GM12878 (cell line): ENCODE results near the gene EFCAB13. TPM values are rescaled to one million over a fixed set of nuclear protein-coding genes. Genes with fewer than 3 reads are reported as not detected.

Experiments used
- CBFB ChIP-seq: IDR thresholded peaks from 2 replicates; pipeline ENCODE4 v1.6.1; 2016; ENCODE audit warnings: antibody characterized with exemption, low read depth
- GATAD2B ChIP-seq: fragments of 450-650 bp; conservative IDR thresholded peaks from 2 replicates; pipeline ENCODE4 v1.6.1; 2017; ENCODE audit warnings: low read depth, mild to moderate bottlenecking, moderate library complexity
- HDAC6 ChIP-seq: fragments of 200-600 bp; sonication (generic); IDR thresholded peaks from one replicate; pipeline ENCODE4 v1.8.0; 2017; ENCODE audit warnings: antibody characterized with exemption; ENCODE audit not compliant: unreplicated experiment
- IKZF1 ChIP-seq: fragments of 450-650 bp; conservative IDR thresholded peaks from 2 replicates; pipeline ENCODE4 v1.6.1; 2017; ENCODE audit warnings: antibody characterized with exemption, mild to moderate bottlenecking
- MEF2A ChIP-seq: IDR thresholded peaks from 2 replicates; pipeline ENCODE4 v1.6.1; 2011; ENCODE audit warnings: low read depth, mild to moderate bottlenecking, low read length, moderate library complexity; ENCODE audit not compliant: insufficient read depth
- MEF2B ChIP-seq: fragments of 450-650 bp; IDR thresholded peaks from 2 replicates; pipeline ENCODE4 v1.6.1; 2018; ENCODE audit warnings: mild to moderate bottlenecking, moderate library complexity; ENCODE audit not compliant: partially characterized antibody, poor library complexity, severe bottlenecking
- MXI1 ChIP-seq: fragments of 150-350 bp; IDR thresholded peaks from 2 replicates; pipeline ENCODE4 v1.6.1; 2011; ENCODE audit warnings: low read depth, mild to moderate bottlenecking, inconsistent platforms, low read length, improper control_type of control experiment
- NR2C2 ChIP-seq: IDR thresholded peaks from 2 replicates; pipeline ENCODE4 v1.6.1; 2011; ENCODE audit warnings: borderline replicate concordance, low read depth; ENCODE audit not compliant: control insufficient read depth, insufficient read length
- SREBF1 ChIP-seq: IDR thresholded peaks from 2 replicates; pipeline ENCODE4 v1.6.1; 2012; ENCODE audit warnings: mild to moderate bottlenecking, low read length
- TCF3 ChIP-seq: IDR thresholded peaks from 2 replicates; pipeline ENCODE4 v1.6.1; 2012; ENCODE audit warnings: low read depth, mild to moderate bottlenecking, low read length, borderline replicate concordance; ENCODE audit not compliant: insufficient read depth
- ZNF274 ChIP-seq: IDR thresholded peaks from one replicate; pipeline ENCODE4 v1.8.0; 2011; ENCODE audit not compliant: insufficient read length, insufficient read depth
- ZNF384 ChIP-seq: IDR thresholded peaks from 2 replicates; pipeline ENCODE4 v1.6.1; 2012; ENCODE audit warnings: low read depth, mild to moderate bottlenecking, low read length, improper control_type of control experiment, borderline replicate concordance
- ZNF622 ChIP-seq: fragments of 450-650 bp; IDR thresholded peaks from 2 replicates; pipeline ENCODE4 v1.6.1; 2017; ENCODE audit warnings: mild to moderate bottlenecking, inconsistent platforms
- polyA plus RNA-seq, 11 experiments: library from polyadenylated mRNA; depleted of rRNA in 4 of 11; unstranded in 6 of 11; stranded (reverse) in 5 of 11; fragments of >200 nt; fragmentation: Nextera tagmentation in 4 of 11; fragmentation: Illumina TruSeq in 1 of 11; extraction: Ambion mirVana in 4 of 11; extraction: Trizol in 1 of 11; gene quantifications; 1 replicate in 1 of 11; 2 replicates in 10 of 11; pipeline versions ENCODE4 v1.2.1 to v1.2.3, GENCODE V29; 2011 to 2016; ENCODE audit warnings: inconsistent platforms in 2 of 11, missing spikeins in 2 of 11, low read depth in 1 of 11
- total RNA-seq, 4 experiments: library from RNA; depleted of rRNA in 3 of 4; stranded (reverse); fragments of >200 nt in 3 of 4; fragmentation: Illumina TruSeq in 1 of 4; extraction: Trizol in 1 of 4; gene quantifications; 2 replicates each; pipeline versions ENCODE4 v1.2.1 to v1.2.3, GENCODE V29; 2013 to 2021
- TF ChIP-seq, protein P1 (sequence below), 3 experiments: IDR thresholded peaks in 2 of 3; conservative IDR thresholded peaks in 1 of 3; 2 replicates each; pipeline ENCODE4 v1.5.1; 2011; ENCODE audit warnings: low read depth in 3 of 3, low read length in 3 of 3, mild to moderate bottlenecking in 3 of 3, control low read depth in 2 of 3, moderate library complexity in 2 of 3, inconsistent platforms in 1 of 3, mixed read lengths in 1 of 3; ENCODE audit not compliant: control insufficient read depth in 2 of 3, insufficient read depth in 1 of 3; ENCODE audit errors: extremely low read depth in 1 of 3
- TF ChIP-seq, protein P2 (sequence below): fragments of 450-650 bp; formaldehyde crosslinking; IDR thresholded peaks from 2 replicates; pipeline ENCODE4 v1.4.0; 2022; ENCODE audit warnings: mild to moderate bottlenecking, moderate library complexity
- TF ChIP-seq, protein P3 (sequence below): fragments of 150-350 bp; IDR thresholded peaks from 2 replicates; pipeline ENCODE4 v1.6.1; 2016; ENCODE audit warnings: low read depth, low read length
- TF ChIP-seq, protein P4 (sequence below): fragments of 450-650 bp; formaldehyde crosslinking; IDR thresholded peaks from 2 replicates; pipeline ENCODE4 v1.5.0; 2022; ENCODE audit warnings: mild to moderate bottlenecking, missing genetic modification characterization

EFCAB13 gene
- total and polyA plus RNA-seq, 10 of the 15 experiments (the other 5 are each of a cell fraction or from before 2014, with no cell fraction given) = 0.90 to 8.7 (median 5.0) TPM

DNA sequence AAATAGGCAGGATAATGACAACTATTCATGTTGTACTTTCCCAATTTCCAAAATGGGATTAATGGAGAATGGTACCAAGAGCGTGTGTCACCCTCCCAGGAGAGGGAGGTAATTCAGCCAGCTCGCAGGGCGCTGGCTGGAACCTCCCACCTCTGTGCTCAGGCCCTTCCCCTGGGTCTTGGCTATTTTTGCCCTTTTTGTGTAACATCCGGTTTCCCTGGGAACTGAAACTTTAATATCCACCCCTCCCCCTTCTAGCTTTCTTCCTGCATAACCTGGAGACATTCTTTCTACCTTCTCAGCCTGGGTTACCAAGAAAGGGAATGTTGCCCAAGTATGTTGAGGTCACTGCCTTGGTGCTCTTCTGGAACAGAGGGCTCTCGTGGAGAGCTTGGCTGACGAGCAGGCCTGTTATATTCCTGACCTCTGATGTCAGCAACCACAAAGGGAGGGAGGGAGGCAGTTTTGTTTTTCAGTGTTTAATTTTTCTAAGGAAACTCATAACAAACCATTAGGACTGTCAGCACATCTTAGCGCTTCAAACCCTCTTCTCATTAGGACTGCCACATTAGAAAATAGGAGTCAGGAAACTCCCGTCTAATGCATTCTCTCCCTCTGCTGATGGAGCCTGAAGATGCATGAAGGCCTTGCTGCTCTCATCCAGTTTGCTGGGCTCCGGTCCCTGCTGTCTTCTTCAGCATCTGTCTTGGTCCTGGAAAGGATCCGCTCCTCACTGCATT lies 44.5 kb upstream of the EFCAB13 start (continued):
- TF ChIP-seq, protein P1, sequence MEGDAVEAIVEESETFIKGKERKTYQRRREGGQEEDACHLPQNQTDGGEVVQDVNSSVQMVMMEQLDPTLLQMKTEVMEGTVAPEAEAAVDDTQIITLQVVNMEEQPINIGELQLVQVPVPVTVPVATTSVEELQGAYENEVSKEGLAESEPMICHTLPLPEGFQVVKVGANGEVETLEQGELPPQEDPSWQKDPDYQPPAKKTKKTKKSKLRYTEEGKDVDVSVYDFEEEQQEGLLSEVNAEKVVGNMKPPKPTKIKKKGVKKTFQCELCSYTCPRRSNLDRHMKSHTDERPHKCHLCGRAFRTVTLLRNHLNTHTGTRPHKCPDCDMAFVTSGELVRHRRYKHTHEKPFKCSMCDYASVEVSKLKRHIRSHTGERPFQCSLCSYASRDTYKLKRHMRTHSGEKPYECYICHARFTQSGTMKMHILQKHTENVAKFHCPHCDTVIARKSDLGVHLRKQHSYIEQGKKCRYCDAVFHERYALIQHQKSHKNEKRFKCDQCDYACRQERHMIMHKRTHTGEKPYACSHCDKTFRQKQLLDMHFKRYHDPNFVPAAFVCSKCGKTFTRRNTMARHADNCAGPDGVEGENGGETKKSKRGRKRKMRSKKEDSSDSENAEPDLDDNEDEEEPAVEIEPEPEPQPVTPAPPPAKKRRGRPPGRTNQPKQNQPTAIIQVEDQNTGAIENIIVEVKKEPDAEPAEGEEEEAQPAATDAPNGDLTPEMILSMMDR (IDR thresholded peaks at IDR 0.05 in 2 of 3, conservative IDR thresholded peaks at IDR 0.05 in 1 of 3; ENCODE audit: control insufficient read depth in 2 of 3, extremely low read depth in 1 of 3, insufficient read depth in 1 of 3, low read depth in 3 of 3, low read length in 3 of 3) = no peak
- no peak for TF ChIP-seq SREBF1
- no peak for TF ChIP-seq MXI1
- TF ChIP-seq HDAC6 = no peak
- TF ChIP-seq TCF3 = 0 out of 2 replicates have a peak, but pooled peaks have one; percentile 40
- TF ChIP-seq, protein P2, sequence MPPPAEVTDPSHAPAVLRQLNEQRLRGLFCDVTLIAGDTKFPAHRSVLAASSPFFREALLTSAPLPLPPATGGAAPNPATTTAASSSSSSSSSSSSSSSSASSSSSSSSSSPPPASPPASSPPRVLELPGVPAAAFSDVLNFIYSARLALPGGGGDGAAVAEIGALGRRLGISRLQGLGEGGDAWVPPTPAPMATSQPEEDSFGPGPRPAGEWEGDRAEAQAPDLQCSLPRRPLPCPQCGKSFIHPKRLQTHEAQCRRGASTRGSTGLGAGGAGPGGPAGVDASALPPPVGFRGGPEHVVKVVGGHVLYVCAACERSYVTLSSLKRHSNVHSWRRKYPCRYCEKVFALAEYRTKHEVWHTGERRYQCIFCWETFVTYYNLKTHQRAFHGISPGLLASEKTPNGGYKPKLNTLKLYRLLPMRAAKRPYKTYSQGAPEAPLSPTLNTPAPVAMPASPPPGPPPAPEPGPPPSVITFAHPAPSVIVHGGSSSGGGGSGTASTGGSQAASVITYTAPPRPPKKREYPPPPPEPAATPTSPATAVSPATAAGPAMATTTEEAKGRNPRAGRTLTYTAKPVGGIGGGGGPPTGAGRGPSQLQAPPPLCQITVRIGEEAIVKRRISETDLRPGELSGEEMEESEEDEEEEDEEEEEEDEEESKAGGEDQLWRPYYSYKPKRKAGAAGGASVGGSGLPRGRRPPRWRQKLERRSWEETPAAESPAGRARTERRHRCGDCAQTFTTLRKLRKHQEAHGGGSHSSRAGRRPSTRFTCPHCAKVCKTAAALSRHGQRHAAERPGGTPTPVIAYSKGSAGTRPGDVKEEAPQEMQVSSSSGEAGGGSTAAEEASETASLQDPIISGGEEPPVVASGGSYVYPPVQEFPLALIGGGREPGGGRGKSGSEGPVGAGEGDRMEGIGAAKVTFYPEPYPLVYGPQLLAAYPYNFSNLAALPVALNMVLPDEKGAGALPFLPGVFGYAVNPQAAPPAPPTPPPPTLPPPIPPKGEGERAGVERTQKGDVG = no peak
- no peak for TF ChIP-seq ZNF622
- TF ChIP-seq, protein P3, sequence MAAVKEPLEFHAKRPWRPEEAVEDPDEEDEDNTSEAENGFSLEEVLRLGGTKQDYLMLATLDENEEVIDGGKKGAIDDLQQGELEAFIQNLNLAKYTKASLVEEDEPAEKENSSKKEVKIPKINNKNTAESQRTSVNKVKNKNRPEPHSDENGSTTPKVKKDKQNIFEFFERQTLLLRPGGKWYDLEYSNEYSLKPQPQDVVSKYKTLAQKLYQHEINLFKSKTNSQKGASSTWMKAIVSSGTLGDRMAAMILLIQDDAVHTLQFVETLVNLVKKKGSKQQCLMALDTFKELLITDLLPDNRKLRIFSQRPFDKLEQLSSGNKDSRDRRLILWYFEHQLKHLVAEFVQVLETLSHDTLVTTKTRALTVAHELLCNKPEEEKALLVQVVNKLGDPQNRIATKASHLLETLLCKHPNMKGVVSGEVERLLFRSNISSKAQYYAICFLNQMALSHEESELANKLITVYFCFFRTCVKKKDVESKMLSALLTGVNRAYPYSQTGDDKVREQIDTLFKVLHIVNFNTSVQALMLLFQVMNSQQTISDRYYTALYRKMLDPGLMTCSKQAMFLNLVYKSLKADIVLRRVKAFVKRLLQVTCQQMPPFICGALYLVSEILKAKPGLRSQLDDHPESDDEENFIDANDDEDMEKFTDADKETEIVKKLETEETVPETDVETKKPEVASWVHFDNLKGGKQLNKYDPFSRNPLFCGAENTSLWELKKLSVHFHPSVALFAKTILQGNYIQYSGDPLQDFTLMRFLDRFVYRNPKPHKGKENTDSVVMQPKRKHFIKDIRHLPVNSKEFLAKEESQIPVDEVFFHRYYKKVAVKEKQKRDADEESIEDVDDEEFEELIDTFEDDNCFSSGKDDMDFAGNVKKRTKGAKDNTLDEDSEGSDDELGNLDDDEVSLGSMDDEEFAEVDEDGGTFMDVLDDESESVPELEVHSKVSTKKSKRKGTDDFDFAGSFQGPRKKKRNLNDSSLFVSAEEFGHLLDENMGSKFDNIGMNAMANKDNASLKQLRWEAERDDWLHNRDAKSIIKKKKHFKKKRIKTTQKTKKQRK = no peak
- peak; percentile 48 for TF ChIP-seq CBFB
- peak; percentile 97 for TF ChIP-seq IKZF1
- peak; percentile 100 for TF ChIP-seq MEF2B
- TF ChIP-seq MEF2A = peak; percentile 99
- TF ChIP-seq ZNF274 = no peak
- no peak for TF ChIP-seq NR2C2
- TF ChIP-seq, protein P4, sequence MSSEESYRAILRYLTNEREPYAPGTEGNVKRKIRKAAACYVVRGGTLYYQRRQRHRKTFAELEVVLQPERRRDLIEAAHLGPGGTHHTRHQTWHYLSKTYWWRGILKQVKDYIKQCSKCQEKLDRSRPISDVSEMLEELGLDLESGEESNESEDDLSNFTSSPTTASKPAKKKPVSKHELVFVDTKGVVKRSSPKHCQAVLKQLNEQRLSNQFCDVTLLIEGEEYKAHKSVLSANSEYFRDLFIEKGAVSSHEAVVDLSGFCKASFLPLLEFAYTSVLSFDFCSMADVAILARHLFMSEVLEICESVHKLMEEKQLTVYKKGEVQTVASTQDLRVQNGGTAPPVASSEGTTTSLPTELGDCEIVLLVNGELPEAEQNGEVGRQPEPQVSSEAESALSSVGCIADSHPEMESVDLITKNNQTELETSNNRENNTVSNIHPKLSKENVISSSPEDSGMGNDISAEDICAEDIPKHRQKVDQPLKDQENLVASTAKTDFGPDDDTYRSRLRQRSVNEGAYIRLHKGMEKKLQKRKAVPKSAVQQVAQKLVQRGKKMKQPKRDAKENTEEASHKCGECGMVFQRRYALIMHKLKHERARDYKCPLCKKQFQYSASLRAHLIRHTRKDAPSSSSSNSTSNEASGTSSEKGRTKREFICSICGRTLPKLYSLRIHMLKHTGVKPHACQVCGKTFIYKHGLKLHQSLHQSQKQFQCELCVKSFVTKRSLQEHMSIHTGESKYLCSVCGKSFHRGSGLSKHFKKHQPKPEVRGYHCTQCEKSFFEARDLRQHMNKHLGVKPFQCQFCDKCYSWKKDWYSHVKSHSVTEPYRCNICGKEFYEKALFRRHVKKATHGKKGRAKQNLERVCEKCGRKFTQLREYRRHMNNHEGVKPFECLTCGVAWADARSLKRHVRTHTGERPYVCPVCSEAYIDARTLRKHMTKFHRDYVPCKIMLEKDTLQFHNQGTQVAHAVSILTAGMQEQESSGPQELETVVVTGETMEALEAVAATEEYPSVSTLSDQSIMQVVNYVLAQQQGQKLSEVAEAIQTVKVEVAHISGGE (CRISPR knock-in tag) = no peak
- TF ChIP-seq GATAD2B = peak; percentile 97
- TF ChIP-seq ZNF384 = no peak
